ENCODE measurements around the gene CNOT8.

GRCh38 chr5:154837009-154837901, 21.2 kb upstream of the CNOT8 start:
- TF ChIP-seq REST (IDR thresholded peaks at IDR 0.05; ENCODE audit: borderline replicate concordance) = no peak
- TF ChIP-seq, protein P1, sequence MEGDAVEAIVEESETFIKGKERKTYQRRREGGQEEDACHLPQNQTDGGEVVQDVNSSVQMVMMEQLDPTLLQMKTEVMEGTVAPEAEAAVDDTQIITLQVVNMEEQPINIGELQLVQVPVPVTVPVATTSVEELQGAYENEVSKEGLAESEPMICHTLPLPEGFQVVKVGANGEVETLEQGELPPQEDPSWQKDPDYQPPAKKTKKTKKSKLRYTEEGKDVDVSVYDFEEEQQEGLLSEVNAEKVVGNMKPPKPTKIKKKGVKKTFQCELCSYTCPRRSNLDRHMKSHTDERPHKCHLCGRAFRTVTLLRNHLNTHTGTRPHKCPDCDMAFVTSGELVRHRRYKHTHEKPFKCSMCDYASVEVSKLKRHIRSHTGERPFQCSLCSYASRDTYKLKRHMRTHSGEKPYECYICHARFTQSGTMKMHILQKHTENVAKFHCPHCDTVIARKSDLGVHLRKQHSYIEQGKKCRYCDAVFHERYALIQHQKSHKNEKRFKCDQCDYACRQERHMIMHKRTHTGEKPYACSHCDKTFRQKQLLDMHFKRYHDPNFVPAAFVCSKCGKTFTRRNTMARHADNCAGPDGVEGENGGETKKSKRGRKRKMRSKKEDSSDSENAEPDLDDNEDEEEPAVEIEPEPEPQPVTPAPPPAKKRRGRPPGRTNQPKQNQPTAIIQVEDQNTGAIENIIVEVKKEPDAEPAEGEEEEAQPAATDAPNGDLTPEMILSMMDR (IDR thresholded peaks at IDR 0.05; ENCODE audit: poor library complexity, severe bottlenecking) = no peak
- no peak for TF ChIP-seq TAF1 (IDR thresholded peaks at IDR 0.05; ENCODE audit: low read depth)
- TF ChIP-seq EZH2 (IDR thresholded peaks at IDR 0.05; ENCODE audit: borderline replicate concordance, insufficient read depth, low read length, poor library complexity, severe bottlenecking) = no peak
- TF ChIP-seq RAD21 (conservative IDR thresholded peaks at IDR 0.05) = no peak
